Large intestine (tissue), 12 donors: Measurements from ENCODE around the gene METTL14. TPM values are rescaled to one million over a fixed set of nuclear protein-coding genes. Genes with fewer than 3 reads are reported as not detected.
A peak's percentile ranks its signal among the peaks of the same experiment; 100 is the strongest.
"Not testable (repeated sequence)": the region's sequence is repeated elsewhere in the genome, so short reads cannot be mapped to it uniquely, and the experiment has no call there.

Source experiments
- DNase-seq, 2 donors: peaks; one replicate each; pipeline versions ENCODE4 v3.0.0 to v3.0.0-alpha.2; 2013
- H3K27ac ChIP-seq: one replicate; pipeline ENCODE4 v1.5.1; 2013; ENCODE audit warnings: low read length
- H3K27me3 ChIP-seq: 2 replicates; pipeline ENCODE4 v1.6.1; 2013; ENCODE audit warnings: low read length; ENCODE audit not compliant: control insufficient read depth, insufficient read depth
- H3K36me3 ChIP-seq: 2 replicates; pipeline ENCODE4 v1.6.1; 2013; ENCODE audit warnings: low read length; ENCODE audit not compliant: control insufficient read depth, insufficient read depth
- H3K4me1 ChIP-seq: one replicate; pipeline ENCODE4 v1.6.1; 2013; ENCODE audit warnings: low read length; ENCODE audit not compliant: control insufficient read depth, insufficient read depth
- H3K4me3 ChIP-seq: one replicate; pipeline ENCODE4 v1.5.1; 2013; ENCODE audit warnings: low read length
- H3K9me3 ChIP-seq: one replicate; pipeline ENCODE4 v1.6.1; 2013; ENCODE audit warnings: mild to moderate bottlenecking, low read depth, low read length, moderate library complexity; ENCODE audit not compliant: control insufficient read depth
- WGBS: methylation state at CpG from one replicate; pipeline ENCODE4 v1.1.5; 2013; ENCODE audit warnings: low lambda C conversion rate; ENCODE audit not compliant: insufficient coverage; 5-methylcytosine and 5-hydroxymethylcytosine counted together
- long read RNA-seq, 11 donors: transcript quantifications; one replicate each; lab custom pipeline, GENCODE V29; 2026
- polyA plus RNA-seq: library from polyadenylated mRNA; unstranded; fragments of 120-200 nt; gene quantifications from one replicate; pipeline ENCODE4 v1.2.1, GENCODE V29; 2013

Gene METTL14
- polyA plus RNA-seq, result 43.4 TPM
- long read RNA-seq, donor 1, full-length matches to known transcripts, result 4 of 11 reads
- long read RNA-seq, donor 1, partial matches to known transcripts, result 7 of 11 reads
- long read RNA-seq, donor 1, other reads (novel, unspliced or antisense), result 0 of 11 reads
- long read RNA-seq, donor 2, full-length matches to known transcripts, result 9 of 84 reads
- long read RNA-seq, donor 2, partial matches to known transcripts, result 75 of 84 reads
- long read RNA-seq, donor 2, other reads (novel, unspliced or antisense), result 0 of 84 reads
- long read RNA-seq, donor 3, full-length matches to known transcripts, result 7 of 58 reads
- long read RNA-seq, donor 3, partial matches to known transcripts, result 51 of 58 reads
- long read RNA-seq, donor 3, other reads (novel, unspliced or antisense), result 0 of 58 reads
- long read RNA-seq, donor 4, full-length matches to known transcripts, result 1 of 1 reads
- long read RNA-seq, donor 4, partial matches to known transcripts, result 0 of 1 reads
- long read RNA-seq, donor 4, other reads (novel, unspliced or antisense), result 0 of 1 reads
- long read RNA-seq, donor 5, full-length matches to known transcripts, result 9 of 9 reads
- long read RNA-seq, donor 5, partial matches to known transcripts, result 0 of 9 reads
- long read RNA-seq, donor 5, other reads (novel, unspliced or antisense), result 0 of 9 reads
- long read RNA-seq, donor 6, full-length matches to known transcripts, result 2 of 68 reads
- long read RNA-seq, donor 6, partial matches to known transcripts, result 60 of 68 reads
- long read RNA-seq, donor 6, other reads (novel, unspliced or antisense), result 6 of 68 reads
- long read RNA-seq, donor 7, full-length matches to known transcripts, result 4 of 65 reads
- long read RNA-seq, donor 7, partial matches to known transcripts, result 61 of 65 reads
- long read RNA-seq, donor 7, other reads (novel, unspliced or antisense), result 0 of 65 reads
- long read RNA-seq, donor 8, full-length matches to known transcripts, result 4 of 161 reads
- long read RNA-seq, donor 8, partial matches to known transcripts, result 157 of 161 reads
- long read RNA-seq, donor 8, other reads (novel, unspliced or antisense), result 0 of 161 reads
- long read RNA-seq, donor 9, full-length matches to known transcripts, result 5 of 85 reads
- long read RNA-seq, donor 9, partial matches to known transcripts, result 80 of 85 reads
- long read RNA-seq, donor 9, other reads (novel, unspliced or antisense), result 0 of 85 reads
- long read RNA-seq, donor 10, full-length matches to known transcripts, result 5 of 29 reads
- long read RNA-seq, donor 10, partial matches to known transcripts, result 17 of 29 reads
- long read RNA-seq, donor 10, other reads (novel, unspliced or antisense), result 7 of 29 reads
- long read RNA-seq, donor 11, full-length matches to known transcripts, result 3 of 28 reads
- long read RNA-seq, donor 11, partial matches to known transcripts, result 25 of 28 reads
- long read RNA-seq, donor 11, other reads (novel, unspliced or antisense), result 0 of 28 reads

DNA sequence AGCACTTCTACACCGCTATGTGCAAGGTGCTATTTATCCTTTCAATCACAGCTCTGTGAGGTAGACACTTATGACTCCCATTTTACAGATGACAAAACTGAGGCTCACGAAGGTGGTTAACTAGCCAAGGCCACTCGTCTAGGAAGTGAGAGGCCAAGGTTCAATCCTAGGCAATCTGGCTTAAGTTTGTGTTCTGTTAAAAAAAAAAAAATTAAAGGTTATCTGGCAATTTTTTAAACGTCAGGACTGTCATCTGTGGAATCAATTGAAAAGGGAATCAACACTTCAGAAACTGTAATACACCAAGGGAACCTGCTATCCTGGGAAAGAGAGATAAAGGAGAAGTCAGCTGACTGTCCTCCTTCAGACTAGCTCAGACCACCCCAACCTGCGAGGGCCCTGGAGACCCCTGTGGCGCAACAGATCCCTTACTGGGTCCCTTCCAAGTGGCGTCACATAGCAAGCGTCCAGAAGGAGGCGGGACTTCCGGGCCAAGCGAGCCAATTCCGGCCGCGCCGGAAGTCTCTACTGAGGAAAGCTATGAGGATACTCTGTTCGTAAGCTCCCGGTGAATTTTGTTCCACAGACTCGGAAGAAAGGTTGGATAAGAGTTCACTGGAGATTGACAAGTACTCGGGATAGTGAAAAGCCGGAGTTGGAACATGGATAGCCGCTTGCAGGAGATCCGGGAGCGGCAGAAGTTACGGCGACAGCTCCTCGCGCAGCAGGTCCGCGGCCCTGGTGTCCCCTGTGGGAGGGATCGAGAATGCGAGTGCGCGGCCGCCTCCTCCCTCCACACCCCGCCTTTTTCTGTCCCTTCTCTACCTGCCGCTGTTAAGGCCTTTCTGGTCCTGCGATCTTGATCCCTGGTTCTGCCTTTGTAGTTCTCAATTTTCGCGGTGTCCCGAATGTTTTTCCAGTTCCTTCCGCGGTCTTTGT, at the start of gene METTL14:
Gene METTL14, plus strand, starts transcription at position 520 of the 939 bp plus-strand sequence. Its CDS starts 143 bp downstream, at position 663.
- Histone ChIP-seq H3K36me3 (peaks cover 15% of the 10 kb centered on the region), H3K4me1 (peaks cover 12% of the 10 kb centered on the region), H3K27ac (peak within 1 kb of the TSS; percentile 91), H3K4me3 (peak within 1 kb of the TSS; percentile 84), H3K9me3 (no peaks in the 10 kb centered on the region), H3K27me3 (no peaks in the 10 kb centered on the region)
- no CpG with 5 or more reads among the region's 42 CpGs for WGBS
- DNase-seq, result peak; percentile 93 to 97

DNA sequence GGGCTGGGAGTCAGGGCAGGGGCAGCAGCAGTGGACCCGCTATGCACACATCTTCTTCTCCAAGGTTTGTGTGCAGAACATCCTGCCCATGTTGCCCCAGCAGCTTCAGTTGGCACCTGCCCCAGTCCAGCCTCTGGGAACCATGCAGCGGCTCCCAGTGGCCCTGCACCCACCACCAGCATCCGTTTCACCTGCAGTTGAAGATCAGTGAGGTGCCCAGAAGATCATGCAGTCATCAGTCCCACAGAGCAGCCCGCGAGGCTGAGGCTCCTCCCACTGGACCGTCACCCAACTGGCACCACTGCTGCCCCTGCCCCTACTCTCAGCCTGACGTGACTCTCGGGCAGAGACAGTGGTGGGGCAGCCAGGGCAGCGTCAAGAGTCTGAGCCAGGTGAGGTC, 49.1 kb upstream of the METTL14 start:
- H3K9me3 ChIP-seq, H3K27ac ChIP-seq, H3K27me3 ChIP-seq, H3K36me3 ChIP-seq, H3K4me1 ChIP-seq, DNase-seq, H3K4me3 ChIP-seq: not testable (repeated sequence)
- no CpG with 5 or more reads among the region's 9 CpGs for WGBS

GRCh38 chr4:118664665-118665064, 20.5 kb upstream of the METTL14 start:
- not testable (repeated sequence) for H3K4me1 ChIP-seq, H3K27me3 ChIP-seq, H3K4me3 ChIP-seq, H3K9me3 ChIP-seq, H3K36me3 ChIP-seq, H3K27ac ChIP-seq, DNase-seq
- WGBS, result no CpG with 5 or more reads among the region's 5 CpGs

GRCh38 chr4:118669220-118669619, 16.0 kb upstream of the METTL14 start:
- H3K9me3 ChIP-seq, result not testable (repeated sequence)

DNA sequence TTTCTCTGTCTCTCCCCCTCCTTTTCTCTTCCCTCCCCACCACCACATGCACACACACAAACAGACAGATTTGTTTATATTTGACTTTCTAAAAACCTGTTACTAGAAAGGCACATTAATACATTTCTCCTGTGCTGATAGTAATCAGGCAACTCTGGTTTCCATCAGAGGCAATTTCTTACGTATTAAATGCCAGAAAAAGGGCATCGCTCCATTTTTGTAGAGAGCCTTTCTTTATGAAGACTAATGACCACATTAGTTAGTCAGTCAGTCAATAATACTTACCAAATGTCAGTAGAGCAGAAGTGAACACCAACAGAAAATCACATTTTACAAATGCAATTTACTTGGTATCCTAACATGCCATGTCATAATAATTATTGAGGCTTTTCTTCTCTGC, 14.2 kb upstream of the METTL14 start:
- WGBS, result no CpG with 5 or more reads among the region's 2 CpGs
- not testable (repeated sequence) for DNase-seq, H3K27ac ChIP-seq, H3K4me3 ChIP-seq, H3K27me3 ChIP-seq, H3K36me3 ChIP-seq, H3K9me3 ChIP-seq, H3K4me1 ChIP-seq

More at GRCh38 chr4:118669220-118669619, 16.0 kb upstream of the METTL14 start:
- H3K4me1 ChIP-seq, H3K27ac ChIP-seq, H3K27me3 ChIP-seq, H3K36me3 ChIP-seq, H3K4me3 ChIP-seq: not testable (repeated sequence)
- peak; percentile 39 to 47 for DNase-seq
- no CpG with 5 or more reads among the region's 1 CpG for WGBS

DNA sequence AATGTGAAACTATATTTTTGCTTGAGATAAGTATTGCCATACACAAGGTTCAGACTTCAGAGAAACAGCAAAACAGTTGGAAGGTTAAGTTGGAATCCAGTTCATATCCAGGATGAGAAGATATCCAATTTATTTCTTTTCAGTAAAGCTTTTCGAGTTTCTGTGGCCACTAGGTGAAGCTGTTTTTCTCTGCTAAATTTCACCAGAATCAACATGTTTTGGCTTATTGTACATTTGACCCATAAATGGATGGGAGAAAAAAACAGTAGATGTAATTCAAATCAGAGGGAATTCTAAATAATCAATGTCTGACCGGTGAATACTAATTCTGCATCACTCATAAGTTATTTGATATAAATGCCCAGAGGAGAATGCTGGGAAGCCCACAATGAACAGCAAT, 9.1 kb upstream of the METTL14 start:
- Histone ChIP-seq H3K36me3 (no peaks in the 10 kb centered on the region), H3K27ac (no peak overlapping the region), H3K4me1 (no peaks in the 10 kb centered on the region), H3K4me3 (no peak overlapping the region), H3K9me3 (no peaks in the 10 kb centered on the region), H3K27me3 (no peaks in the 10 kb centered on the region)
- DNase-seq, result no peak
- WGBS, result no CpG with 5 or more reads among the region's 2 CpGs

DNA sequence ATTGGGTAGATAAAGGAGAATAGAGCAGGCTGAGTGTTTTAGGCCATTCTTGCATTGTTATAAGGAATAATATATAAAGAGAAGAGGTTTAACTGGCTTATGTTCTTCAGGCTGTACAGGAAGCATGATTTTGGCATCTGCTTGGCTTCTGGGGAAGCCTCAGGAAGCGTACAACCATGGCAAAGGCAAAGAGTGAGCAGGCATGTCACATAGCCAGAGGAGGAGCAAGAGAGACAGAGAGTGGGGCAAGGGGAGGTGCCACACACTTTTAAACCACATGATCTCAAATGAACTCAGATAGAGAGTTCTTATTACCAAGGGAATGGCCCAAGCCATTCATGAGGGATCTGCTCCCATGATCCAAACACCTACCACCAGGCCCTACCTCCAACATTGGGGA, 4.4 kb upstream of the METTL14 start:
- no CpG with 5 or more reads among the region's 1 CpG for WGBS
- no peaks in the 10 kb centered on the region for H3K27me3 ChIP-seq

DNA sequence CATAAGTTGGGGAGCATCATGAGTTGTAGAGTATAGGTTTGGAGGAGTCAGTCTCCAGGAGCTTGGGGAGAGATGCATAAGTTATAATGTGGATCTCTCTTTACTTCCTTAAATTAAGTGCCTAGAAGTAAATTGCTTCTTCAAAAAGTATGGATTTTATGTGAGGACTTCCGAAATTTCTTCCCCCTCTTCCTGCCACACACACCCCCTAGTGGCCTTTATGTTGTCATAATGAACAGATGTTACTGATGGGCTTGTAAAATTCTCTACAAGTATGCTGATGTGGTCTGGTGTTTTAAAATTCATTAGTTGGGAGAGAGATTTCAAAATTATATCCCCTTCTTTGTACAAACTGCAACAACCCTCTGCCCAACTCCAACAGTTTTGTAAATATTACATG, 2.3 kb upstream of the METTL14 start:
- WGBS, result no CpG with 5 or more reads among the region's 1 CpG
- H3K27me3 ChIP-seq, result no peaks in the 10 kb centered on the region
- peaks cover 12% of the 10 kb centered on the region for H3K4me1 ChIP-seq
- peaks cover 2% of the 10 kb centered on the region for H3K36me3 ChIP-seq
- no peak overlapping the region for H3K4me3 ChIP-seq
- no peak for DNase-seq
- H3K9me3 ChIP-seq, result no peaks in the 10 kb centered on the region
- H3K27ac ChIP-seq, result no peak overlapping the region

More for the DNA sequence above, 4.4 kb upstream of the METTL14 start:
- DNase-seq, result no peak
- H3K27ac ChIP-seq, result no peak overlapping the region
- no peaks in the 10 kb centered on the region for H3K9me3 ChIP-seq
- H3K4me1 ChIP-seq, result peaks cover 6% of the 10 kb centered on the region
- no peaks in the 10 kb centered on the region for H3K36me3 ChIP-seq
- no peak overlapping the region for H3K4me3 ChIP-seq

GRCh38 chr4:118683513-118683912, 1.7 kb upstream of the METTL14 start:
- H3K27ac ChIP-seq, result peak overlapping the region; percentile 59
- H3K9me3 ChIP-seq, result no peaks in the 10 kb centered on the region
- H3K4me3 ChIP-seq, result no peak overlapping the region
- H3K36me3 ChIP-seq, result peaks cover 6% of the 10 kb centered on the region
- H3K27me3 ChIP-seq, result no peaks in the 10 kb centered on the region
- DNase-seq, result peak; percentile 68 to 89
- WGBS, result no CpG with 5 or more reads among the region's 2 CpGs
- H3K4me1 ChIP-seq, result peaks cover 12% of the 10 kb centered on the region
